IMR-90 (cell line): ENCODE measurements around the gene KLHL29. TPM values are rescaled to one million over a fixed set of nuclear protein-coding genes. Genes with fewer than 3 reads are reported as not detected.

Experiments
- ATAC-seq: fragments of 200-7000 bp; cut with Tn5 transposase; 2 replicates; pipeline ENCODE4 v1.9.1; 2020; ENCODE audit warnings: low read depth, mild to moderate bottlenecking, moderate library complexity
- BruUV-seq: library from RNA; stranded (reverse); fragments of 400-500 nt; replicated peaks from 2 replicates; lab custom pipeline; 2021; lab: Mats Ljungman, UMichigan
- CTCF ChIA-PET: fragments of 300-600 bp; formaldehyde crosslinking; extraction: SDS; loops from one replicate; lab custom pipeline; 2021; ENCODE audit warnings: antibody characterized with exemption; lab: Yijun Ruan, JAX
- POLR2A ChIA-PET: fragments of 300-600 bp; sonication (Branson Sonifier 250); formaldehyde crosslinking; loops from one replicate; lab custom pipeline; 2022; ENCODE audit warnings: antibody characterized with exemption; ENCODE audit not compliant: unreplicated experiment; lab: Charles Lee
- DNase-seq: peaks from one replicate; pipeline ENCODE4 v3.0.0; 2013
- H2AFZ ChIP-seq: replicated peaks from 2 replicates; pipeline ENCODE3; 2013; ENCODE audit warnings: low read length, mild to moderate bottlenecking; ENCODE audit not compliant: poor library complexity
- H2AK5ac ChIP-seq: 2 replicates; pipeline ENCODE4 v1.6.1; 2013; ENCODE audit warnings: low read depth, low read length, inconsistent platforms
- H2AK9ac ChIP-seq: replicated peaks from 2 replicates; pipeline ENCODE3; 2013; ENCODE audit warnings: mild to moderate bottlenecking, low read depth, low read length, moderate library complexity; ENCODE audit not compliant: poor library complexity
- H2BK120ac ChIP-seq: 2 replicates; pipeline ENCODE4 v1.6.1; 2013; ENCODE audit warnings: low read depth, low read length, inconsistent platforms
- H2BK15ac ChIP-seq: 3 replicates; pipeline ENCODE4 v1.6.1; 2013; ENCODE audit warnings: low read depth, low read length, inconsistent platforms
- H2BK20ac ChIP-seq: 2 replicates; pipeline ENCODE4 v1.6.1; 2013; ENCODE audit warnings: low read depth, mild to moderate bottlenecking, inconsistent platforms, low read length, moderate library complexity
- H2BK5ac ChIP-seq: 2 replicates; pipeline ENCODE4 v1.6.1; 2013; ENCODE audit warnings: mild to moderate bottlenecking, low read depth, low read length, inconsistent platforms; ENCODE audit not compliant: poor library complexity, severe bottlenecking
- H3K14ac ChIP-seq: replicated peaks from 2 replicates; pipeline ENCODE4 v1.6.1; 2013; ENCODE audit warnings: low read depth, low read length, inconsistent platforms
- H3K18ac ChIP-seq: 2 replicates; pipeline ENCODE4 v1.6.1; 2013; ENCODE audit warnings: low read depth, low read length, control low read depth
- H3K23ac ChIP-seq: 2 replicates; pipeline ENCODE4 v1.6.1; 2013; ENCODE audit warnings: low read depth, low read length, inconsistent platforms
- H3K27ac ChIP-seq: 2 replicates; pipeline ENCODE4 v1.5.1; 2013; ENCODE audit warnings: mild to moderate bottlenecking, control low read depth, low read length; ENCODE audit not compliant: insufficient read depth
- H3K27me3 ChIP-seq: 2 replicates; pipeline ENCODE4 v1.6.1; 2013; ENCODE audit warnings: low read length; ENCODE audit not compliant: control insufficient read depth, insufficient read depth
- H3K36me3 ChIP-seq: 2 replicates; pipeline ENCODE4 v1.6.1; 2013; ENCODE audit warnings: low read length, mixed read lengths; ENCODE audit not compliant: control insufficient read depth, insufficient read depth
- H3K4ac ChIP-seq: 2 replicates; pipeline ENCODE4 v1.6.1; 2013; ENCODE audit warnings: low read depth, low read length, inconsistent platforms
- H3K4me1 ChIP-seq: 2 replicates; pipeline ENCODE4 v1.6.1; 2013; ENCODE audit warnings: low read length, mixed read lengths; ENCODE audit not compliant: control insufficient read depth, insufficient read depth
- H3K4me2 ChIP-seq: 2 replicates; pipeline ENCODE4 v1.6.1; 2013; ENCODE audit warnings: low read depth, mild to moderate bottlenecking, control low read depth, low read length, moderate library complexity
- H3K4me3 ChIP-seq: 2 replicates; pipeline ENCODE4 v1.5.1; 2013; ENCODE audit warnings: low read depth, mild to moderate bottlenecking, control low read depth, low read length, moderate library complexity; ENCODE audit not compliant: insufficient read depth
- H3K56ac ChIP-seq: 2 replicates; pipeline ENCODE4 v1.6.1; 2013; ENCODE audit warnings: low read length, inconsistent platforms; ENCODE audit not compliant: insufficient read depth; ENCODE audit errors: extremely low read depth
- H3K79me1 ChIP-seq, 2 experiments: 2 replicates each; pipeline ENCODE4 v1.6.1; 2013; ENCODE audit warnings: low read length in 2 of 2, inconsistent platforms in 1 of 2, low read depth in 1 of 2
- H3K9ac ChIP-seq: 2 replicates; pipeline ENCODE4 v1.6.1; 2013; ENCODE audit warnings: low read depth, low read length, control low read depth
- H3K9me1 ChIP-seq: 2 replicates; pipeline ENCODE4 v1.6.1; 2013; ENCODE audit warnings: low read length, inconsistent platforms; ENCODE audit not compliant: insufficient read depth
- H3K9me3 ChIP-seq: 2 replicates; pipeline ENCODE4 v1.6.1; 2013; ENCODE audit warnings: low read length; ENCODE audit not compliant: control insufficient read depth, insufficient read depth
- H4K20me1 ChIP-seq: 2 replicates; pipeline ENCODE4 v1.6.1; 2013; ENCODE audit warnings: low read length, inconsistent platforms; ENCODE audit not compliant: insufficient read depth
- H4K5ac ChIP-seq: 2 replicates; pipeline ENCODE4 v1.6.1; 2013; ENCODE audit warnings: mild to moderate bottlenecking, low read depth, low read length, control low read depth
- H4K8ac ChIP-seq, 2 experiments: 2 replicates each; pipeline ENCODE4 v1.6.1; 2013; ENCODE audit warnings: low read depth in 2 of 2, low read length in 2 of 2, control low read depth in 1 of 2, inconsistent platforms in 1 of 2
- H4K91ac ChIP-seq: 2 replicates; pipeline ENCODE4 v1.6.1; 2013; ENCODE audit warnings: low read depth, low read length, inconsistent platforms; ENCODE audit not compliant: insufficient read depth
- CHD1 ChIP-seq: IDR thresholded peaks from 2 replicates; pipeline ENCODE4 v1.6.1; 2012; ENCODE audit warnings: low read depth, low read length, improper control_type of control experiment
- MXI1 ChIP-seq: IDR thresholded peaks from 2 replicates; pipeline ENCODE4 v1.6.1; 2012; ENCODE audit warnings: low read depth, mild to moderate bottlenecking, low read length, moderate library complexity, borderline replicate concordance
- NFE2L2 ChIP-seq: fragments of 150-350 bp; IDR thresholded peaks from 2 replicates; pipeline ENCODE4 v1.6.1; 2016; ENCODE audit warnings: low read depth, mild to moderate bottlenecking, low read length
- POLR2A ChIP-seq: IDR thresholded peaks from 2 replicates; pipeline ENCODE4 v1.6.1; 2012; ENCODE audit warnings: mild to moderate bottlenecking, low read depth, low read length
- RAD21 ChIP-seq: IDR thresholded peaks from 2 replicates; pipeline ENCODE4 v1.6.1; 2012; ENCODE audit warnings: low read length, improper control_type of control experiment
- RCOR1 ChIP-seq: IDR thresholded peaks from 2 replicates; pipeline ENCODE4 v1.6.1; 2012; ENCODE audit warnings: mild to moderate bottlenecking, low read length, improper control_type of control experiment; ENCODE audit not compliant: insufficient replicate concordance
- RFX5 ChIP-seq: IDR thresholded peaks from 2 replicates; pipeline ENCODE4 v1.8.0; 2012; ENCODE audit warnings: low read depth, mild to moderate bottlenecking, low read length, moderate library complexity
- WGBS, 2 experiments: methylation state at CpG; one replicate each; pipeline versions ENCODE4 v1.1.5 to v1.1.7; 2013; ENCODE audit warnings: missing lambda C conversion rate in 2 of 2; ENCODE audit not compliant: insufficient read length in 1 of 2; ENCODE audit errors: extremely low coverage in 2 of 2; 5-methylcytosine and 5-hydroxymethylcytosine counted together
- dilution Hi-C: fragments of 300-500 bp; cut with HindIII; formaldehyde crosslinking; loops from one replicate; pipeline ENCODE4 v1.14.3; 2018; ENCODE audit warnings: low sequenced_read_pairs; ENCODE audit not compliant: unreplicated experiment
- in situ Hi-C: fragments of 300-500 bp; cut with MboI; formaldehyde crosslinking; loops from 3 replicates; pipeline ENCODE4 v1.14.3; 2019; ENCODE audit warnings: low sequenced_read_pairs, inconsistent platforms, mixed read lengths
- intact Hi-C: fragments of 100-400 bp; cut with micrococcal nuclease; formaldehyde crosslinking; loops from 2 replicates; pipeline ENCODE4 v1.10.0; 2022
- polyA plus RNA-seq, 3 experiments: library from polyadenylated mRNA; depleted of rRNA; stranded (reverse); fragments of >200 nt; gene quantifications; 2 replicates each; pipeline ENCODE4 v1.2.3, GENCODE V29; 2012; ENCODE audit warnings: low replicate concordance in 1 of 3
- total RNA-seq: library from RNA; depleted of rRNA; stranded (reverse); fragments of >200 nt; gene quantifications from 2 replicates; pipeline ENCODE4 v1.2.3, GENCODE V29; 2012
- TF ChIP-seq, protein P1 (sequence below): fragments of 150-350 bp; IDR thresholded peaks from 2 replicates; pipeline ENCODE4 v1.6.1; 2017; ENCODE audit warnings: mild to moderate bottlenecking, antibody characterized with exemption, low read length, low read depth
- TF ChIP-seq, protein P2 (sequence below): conservative IDR thresholded peaks from 2 replicates; pipeline ENCODE4 v1.5.1; 2012; ENCODE audit warnings: mild to moderate bottlenecking, low read depth, low read length, improper control_type of control experiment
- TF ChIP-seq, protein P3 (sequence below): fragments of 150-350 bp; IDR thresholded peaks from 2 replicates; pipeline ENCODE4 v1.6.1; 2016; ENCODE audit warnings: low read depth, mild to moderate bottlenecking, low read length, moderate library complexity, borderline replicate concordance

The KLHL29 gene
- total and polyA plus RNA-seq, 2 of the 4 experiments (the other 2 are of a cell fraction): 2.0 to 8.0 TPM

DNA sequence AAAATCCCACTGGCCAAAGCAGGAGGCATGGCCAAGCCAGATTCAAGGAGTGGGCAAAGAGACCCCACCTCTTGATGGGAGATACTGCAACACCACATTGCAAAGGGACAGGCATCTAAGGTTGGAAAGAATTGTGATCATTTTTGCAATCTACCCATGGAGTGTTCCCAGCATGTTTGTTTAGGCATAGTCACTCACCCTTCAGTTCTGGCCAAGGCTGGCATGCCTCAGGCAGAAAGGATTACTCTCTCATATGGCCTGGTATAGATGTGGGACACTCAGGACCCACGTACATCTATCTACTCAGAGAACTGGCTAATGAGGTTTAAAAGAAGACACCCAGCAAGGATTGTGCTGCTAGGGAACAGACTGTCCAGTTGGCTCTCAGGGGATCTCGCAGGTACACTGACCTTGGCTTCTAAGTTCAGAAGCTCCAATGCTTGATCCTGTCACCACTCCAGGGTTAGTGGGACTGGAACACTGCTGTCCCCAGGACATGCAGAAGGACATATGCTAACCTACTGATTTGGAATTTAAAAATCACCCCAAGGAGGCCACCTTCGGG, 183.7 kb downstream of the KLHL29 start:
- H3K18ac ChIP-seq: no peak overlapping the region
- no peak overlapping the region for H2AK5ac ChIP-seq
- ChIA-PET POLR2A (no interaction called here), CTCF (no interaction called here)
- no peak overlapping the region for H3K4me3 ChIP-seq
- H3K23ac ChIP-seq: no peak overlapping the region
- DNase-seq (no peak), ATAC-seq (no peak)
- H4K91ac ChIP-seq: no peak overlapping the region
- H4K20me1 ChIP-seq: peaks cover 3% of the 10 kb centered on the region
- peaks cover 12% of the 10 kb centered on the region; the same call in 1 of the 2 replicates for H3K4me1 ChIP-seq
- H3K79me1 ChIP-seq: peaks cover 0 to 7% of the 10 kb centered on the region in 2 experiments; a peak in 1 of 4 replicates
- no peaks in the 10 kb centered on the region; the same call in 1 of the 2 replicates for H3K36me3 ChIP-seq
- H2BK20ac ChIP-seq: no peak overlapping the region
- intact Hi-C loops: no loop called here
- H2BK120ac ChIP-seq: no peak overlapping the region
- H4K8ac ChIP-seq: no peak overlapping the region
- H3K27me3 ChIP-seq: no peaks in the 10 kb centered on the region
- H2BK15ac ChIP-seq: no peak overlapping the region
- no peak overlapping the region for H3K27ac ChIP-seq
- in situ Hi-C loops: no loop called here
- H2BK5ac ChIP-seq: no peak overlapping the region
- no peak overlapping the region for H3K9ac ChIP-seq
- dilution Hi-C loops: no loop called here
- no peak overlapping the region for H3K4ac ChIP-seq
- H3K9me3 ChIP-seq: no peaks in the 10 kb centered on the region
- no CpG with 5 or more reads among the region's 3 CpGs for WGBS, 2 experiments
- H3K4me2 ChIP-seq: no peak overlapping the region
- H3K56ac ChIP-seq: no peak overlapping the region
- no peak overlapping the region for H2AFZ ChIP-seq
- BruUV-seq: no TSS peak
- H3K14ac ChIP-seq: no peak overlapping the region
- no peak for TF ChIP-seq CHD1
- TF ChIP-seq POLR2A: no peak
- TF ChIP-seq NFE2L2: no peak
- no peak for TF ChIP-seq RCOR1
- TF ChIP-seq RAD21: no peak
- no peak for TF ChIP-seq RFX5
- no peak for TF ChIP-seq MXI1
- TF ChIP-seq, protein P1, sequence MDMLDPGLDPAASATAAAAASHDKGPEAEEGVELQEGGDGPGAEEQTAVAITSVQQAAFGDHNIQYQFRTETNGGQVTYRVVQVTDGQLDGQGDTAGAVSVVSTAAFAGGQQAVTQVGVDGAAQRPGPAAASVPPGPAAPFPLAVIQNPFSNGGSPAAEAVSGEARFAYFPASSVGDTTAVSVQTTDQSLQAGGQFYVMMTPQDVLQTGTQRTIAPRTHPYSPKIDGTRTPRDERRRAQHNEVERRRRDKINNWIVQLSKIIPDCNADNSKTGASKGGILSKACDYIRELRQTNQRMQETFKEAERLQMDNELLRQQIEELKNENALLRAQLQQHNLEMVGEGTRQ: no peak
- TF ChIP-seq, protein P2, sequence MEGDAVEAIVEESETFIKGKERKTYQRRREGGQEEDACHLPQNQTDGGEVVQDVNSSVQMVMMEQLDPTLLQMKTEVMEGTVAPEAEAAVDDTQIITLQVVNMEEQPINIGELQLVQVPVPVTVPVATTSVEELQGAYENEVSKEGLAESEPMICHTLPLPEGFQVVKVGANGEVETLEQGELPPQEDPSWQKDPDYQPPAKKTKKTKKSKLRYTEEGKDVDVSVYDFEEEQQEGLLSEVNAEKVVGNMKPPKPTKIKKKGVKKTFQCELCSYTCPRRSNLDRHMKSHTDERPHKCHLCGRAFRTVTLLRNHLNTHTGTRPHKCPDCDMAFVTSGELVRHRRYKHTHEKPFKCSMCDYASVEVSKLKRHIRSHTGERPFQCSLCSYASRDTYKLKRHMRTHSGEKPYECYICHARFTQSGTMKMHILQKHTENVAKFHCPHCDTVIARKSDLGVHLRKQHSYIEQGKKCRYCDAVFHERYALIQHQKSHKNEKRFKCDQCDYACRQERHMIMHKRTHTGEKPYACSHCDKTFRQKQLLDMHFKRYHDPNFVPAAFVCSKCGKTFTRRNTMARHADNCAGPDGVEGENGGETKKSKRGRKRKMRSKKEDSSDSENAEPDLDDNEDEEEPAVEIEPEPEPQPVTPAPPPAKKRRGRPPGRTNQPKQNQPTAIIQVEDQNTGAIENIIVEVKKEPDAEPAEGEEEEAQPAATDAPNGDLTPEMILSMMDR: no peak
- TF ChIP-seq, protein P3, sequence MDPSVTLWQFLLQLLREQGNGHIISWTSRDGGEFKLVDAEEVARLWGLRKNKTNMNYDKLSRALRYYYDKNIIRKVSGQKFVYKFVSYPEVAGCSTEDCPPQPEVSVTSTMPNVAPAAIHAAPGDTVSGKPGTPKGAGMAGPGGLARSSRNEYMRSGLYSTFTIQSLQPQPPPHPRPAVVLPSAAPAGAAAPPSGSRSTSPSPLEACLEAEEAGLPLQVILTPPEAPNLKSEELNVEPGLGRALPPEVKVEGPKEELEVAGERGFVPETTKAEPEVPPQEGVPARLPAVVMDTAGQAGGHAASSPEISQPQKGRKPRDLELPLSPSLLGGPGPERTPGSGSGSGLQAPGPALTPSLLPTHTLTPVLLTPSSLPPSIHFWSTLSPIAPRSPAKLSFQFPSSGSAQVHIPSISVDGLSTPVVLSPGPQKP: no peak
- no peak overlapping the region for H4K5ac ChIP-seq
- no peak overlapping the region for H2AK9ac ChIP-seq
- H3K9me1 ChIP-seq: peaks cover 12% of the 10 kb centered on the region
